Measurements from ENCODE around the gene JAML. TPM values are rescaled to one million over a fixed set of nuclear protein-coding genes. Genes with fewer than 3 reads are reported as not detected.

The JAML gene
- total and polyA plus RNA-seq, 2 of the 8 experiments (the other 6 are each of a cell fraction or from before 2014, with no cell fraction given), result 0.12 to 0.58 TPM

GRCh38 chr11:118162846-118163245 is 62.0 kb downstream of the JAML start (continued):
- no peak for TF ChIP-seq ATF2 (IDR thresholded peaks at IDR 0.05; ENCODE audit: low read length)
- no peak for TF ChIP-seq CHD7 (IDR thresholded peaks at IDR 0.05; ENCODE audit: insufficient replicate concordance, low read length)
- no peak for TF ChIP-seq KDM4A (IDR thresholded peaks at IDR 0.05; ENCODE audit: low read depth, low read length, severe bottlenecking)
- TF ChIP-seq SAP30 (IDR thresholded peaks at IDR 0.05; ENCODE audit: insufficient read depth, insufficient replicate concordance, low read length), result no peak
- no peak for TF ChIP-seq RNF2 (IDR thresholded peaks at IDR 0.05; ENCODE audit: borderline replicate concordance, low read depth, low read length, missing control alignments, poor library complexity, severe bottlenecking)
- TF ChIP-seq POLR2A (IDR thresholded peaks at IDR 0.05; ENCODE audit: control extremely low read depth in 1 of 2, low read depth in 2 of 2, low read length in 2 of 2), result no peak
- TF ChIP-seq SRF (IDR thresholded peaks at IDR 0.05; ENCODE audit: low read depth, low read length), result no peak
- TF ChIP-seq NANOG (IDR thresholded peaks at IDR 0.05; ENCODE audit: insufficient read depth, low read depth, low read length, poor library complexity, severe bottlenecking), result no peak

Measured in H1 (cell line).